ENCODE data around the gene FNDC4. TPM values are rescaled to one million over a fixed set of nuclear protein-coding genes. Genes with fewer than 3 reads are reported as not detected.

FNDC4 gene
- total and polyA plus RNA-seq, 8 donors, result 3.1 to 12.7 (median 8.7) TPM

DNA sequence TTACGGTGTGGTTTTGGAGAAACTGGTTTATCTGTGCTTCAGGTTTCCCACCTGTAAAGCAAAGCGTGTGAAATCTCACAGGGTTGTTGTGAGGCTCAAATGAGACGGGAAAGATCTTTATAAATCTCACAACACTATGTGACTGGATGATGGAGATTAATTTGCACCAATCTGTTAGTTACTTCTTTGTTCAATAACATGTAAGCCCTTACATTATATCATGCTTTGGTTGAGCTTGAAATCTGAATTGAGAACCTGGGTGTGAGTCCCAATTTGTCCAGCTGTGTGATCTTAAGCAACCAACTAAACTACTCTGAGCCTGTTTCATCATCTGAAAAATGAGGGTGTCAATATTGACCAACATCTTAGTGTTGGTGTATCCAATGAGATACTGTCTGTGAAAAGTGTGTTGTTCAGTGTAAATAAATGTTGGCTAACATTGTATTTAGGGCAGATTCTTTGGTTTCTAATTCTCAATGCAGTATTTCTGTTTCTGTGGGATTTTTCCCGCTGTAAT is 898 bp upstream of the FNDC4 start:
- no peak overlapping the region for H3K4me3 ChIP-seq
- TF ChIP-seq CTCF (IDR thresholded peaks at IDR 0.05), result no peak
- no peak for ATAC-seq
- FAIRE-seq, result no peak
- DNase-seq, result no peak
- H3K36me3 ChIP-seq, result no peaks in the 10 kb centered on the region
- intact Hi-C loops (cut with DNase I), result loop anchor here in 1 of 3 donors (10.0 kb wide), 1 partner anchor 79 kb away; no protein-coding TSS in a partner anchor
- H3K27ac ChIP-seq, result peak overlapping the region in 2 of 4 donors; percentile 58 to 60
- no peaks in the 10 kb centered on the region for H3K9me3 ChIP-seq
- WGBS, 2 donors, result 59 to 74% methylated on average over 4 of the region's 4 CpGs
- H3K27me3 ChIP-seq, result no peaks in the 10 kb centered on the region
- peaks cover 8 to 20% (median 17%) of the 10 kb centered on the region in 3 donors for H3K4me1 ChIP-seq

DNA sequence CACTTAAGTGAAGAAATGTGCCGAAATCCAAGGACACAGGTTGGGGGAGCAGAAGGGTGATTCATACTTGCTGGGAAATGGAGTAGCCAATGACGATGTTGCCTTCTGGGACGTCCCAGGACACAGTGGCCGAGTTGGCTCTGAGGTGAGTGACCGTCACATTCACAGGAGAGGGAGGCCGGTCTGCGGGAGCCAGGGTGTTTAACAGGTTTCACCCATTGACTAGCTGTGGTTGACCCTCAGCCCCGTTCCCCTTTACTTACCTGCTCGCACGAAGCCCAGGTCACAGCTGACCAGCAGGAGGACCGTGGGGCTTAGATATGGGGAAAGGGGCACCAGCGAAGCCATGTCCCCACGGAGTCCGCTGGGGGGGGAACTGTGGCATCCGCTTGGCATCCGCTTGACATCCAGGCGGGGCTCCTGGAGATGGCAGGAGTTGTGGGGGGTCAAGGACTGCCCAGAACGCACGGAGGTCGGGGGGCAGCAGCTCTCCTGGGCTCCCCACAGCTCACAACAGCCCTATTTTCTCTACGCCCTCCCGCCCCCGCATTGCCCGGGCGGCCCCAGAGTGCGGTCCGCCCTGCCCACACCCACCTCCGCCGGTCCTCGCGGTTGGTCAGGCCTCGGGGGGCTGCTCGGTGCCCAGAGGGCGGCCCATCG is 586 bp downstream of the FNDC4 start:
- Histone ChIP-seq H3K4me1 (peaks cover 8 to 24% (median 17%) of the 10 kb centered on the region in 3 donors), H3K27ac (peak overlapping the region in 3 of 4 donors; percentile 2 to 58 (median 34)), H3K9me3 (no peaks in the 10 kb centered on the region), H3K36me3 (no peaks in the 10 kb centered on the region), H3K4me3 (peak overlapping the region; percentile 37 to 63 (median 52)), H3K27me3 (no peaks in the 10 kb centered on the region)
- intact Hi-C loops (cut with DNase I), result loop anchor here in 1 of 3 donors (10.0 kb wide), 1 partner anchor 80 kb away; no protein-coding TSS in a partner anchor
- FAIRE-seq, result no peak
- 29 to 34% methylated on average over 27 to 35 of the region's 35 CpGs for WGBS, 2 donors
- DNase-seq, result peak; percentile 36 to 76 (median 58)
- peak in 3 of 4 donors; percentile 4 to 15 (median 6) for ATAC-seq
- TF ChIP-seq CTCF (IDR thresholded peaks at IDR 0.05), result no peak

GRCh38 chr2:27493948-27494283 is 1.1 kb downstream of the FNDC4 start:
- peaks cover 8 to 24% (median 17%) of the 10 kb centered on the region in 3 donors for H3K4me1 ChIP-seq
- WGBS, 2 donors, result 86 to 90% methylated on average over 13 of the region's 13 CpGs
- no peaks in the 10 kb centered on the region for H3K9me3 ChIP-seq
- H3K36me3 ChIP-seq, result no peaks in the 10 kb centered on the region
- DNase-seq, result peak in 2 of 6 donors; percentile 54 to 69
- ATAC-seq, result no peak
- no peak for TF ChIP-seq CTCF (IDR thresholded peaks at IDR 0.05)
- H3K4me3 ChIP-seq, result no peak overlapping the region
- H3K27ac ChIP-seq, result peak overlapping the region in 2 of 4 donors; percentile 34 to 58
- no peak for FAIRE-seq
- intact Hi-C loops (cut with DNase I), result loop anchor here in 1 of 3 donors (10.0 kb wide), 1 partner anchor 81 kb away; no protein-coding TSS in a partner anchor
- H3K27me3 ChIP-seq, result no peaks in the 10 kb centered on the region

- Histone ChIP-seq H3K36me3 (no peaks in the 10 kb centered on the region), H3K4me1 (peaks cover 8 to 28% (median 17%) of the 10 kb centered on the region in 3 donors), H3K9me3 (no peaks in the 10 kb centered on the region), H3K27me3 (no peaks in the 10 kb centered on the region), H3K4me3 (no peak overlapping the region), H3K27ac (no peak overlapping the region)
- no peak for DNase-seq
- intact Hi-C loops (cut with DNase I), result loop anchor here in 1 of 3 donors (10.0 kb wide), 1 partner anchor 82 kb away; no protein-coding TSS in a partner anchor
- ATAC-seq, result no peak
- FAIRE-seq, result no peak
- TF ChIP-seq CTCF (IDR thresholded peaks at IDR 0.05), result no peak
- 85 to 86% methylated on average over 4 of the region's 4 CpGs for WGBS, 2 donors
Observed at GRCh38 chr2:27492557-27492956, 2.4 kb downstream of the FNDC4 start.

Data from pancreas (tissue), 10 donors.